Measurements from ENCODE around the gene BEND5.

Gene BEND5

GRCh38 chr1:48776393-48777218, at the start of gene BEND5:
TSS of gene BEND5 (minus strand) at chr1:48776891. CDS start at chr1:48776831, 60 bp downstream.
- Mint-ChIP-seq H3K27ac (peak within 1 kb of the TSS; percentile 76), H3K4me1 (ENCODE audit: low read depth) (peaks cover 15% of the 10 kb centered on the region), H3K4me3 (peak within 1 kb of the TSS; percentile 92), H3K9me3 (no peaks in the 10 kb centered on the region), H3K36me3 (ENCODE audit: low read depth) (peaks cover 3% of the 10 kb centered on the region), H3K27me3 (ENCODE audit: low read depth) (peaks cover 5% of the 10 kb centered on the region)

- Mint-ChIP-seq H3K27ac (no peak overlapping the region), H3K4me1 (ENCODE audit: low read depth) (no peaks in the 10 kb centered on the region), H3K9me3 (no peaks in the 10 kb centered on the region), H3K4me3 (no peak overlapping the region), H3K27me3 (ENCODE audit: low read depth) (peaks cover 6% of the 10 kb centered on the region), H3K36me3 (ENCODE audit: low read depth) (no peaks in the 10 kb centered on the region)
Measured at GRCh38 chr1:48823168-48823567, 46.5 kb upstream of the BEND5 start.

- H3K27ac Mint-ChIP-seq: no peak overlapping the region
- no peaks in the 10 kb centered on the region for H3K36me3 Mint-ChIP-seq (ENCODE audit: low read depth)
- H3K4me3 Mint-ChIP-seq: no peak overlapping the region
- H3K9me3 Mint-ChIP-seq: no peaks in the 10 kb centered on the region
- H3K4me1 Mint-ChIP-seq (ENCODE audit: low read depth): no peaks in the 10 kb centered on the region
- no peaks in the 10 kb centered on the region for H3K27me3 Mint-ChIP-seq (ENCODE audit: low read depth)
Measured at GRCh38 chr1:48820491-48820890, 43.8 kb upstream of the BEND5 start.

- H3K27me3 Mint-ChIP-seq (ENCODE audit: low read depth): no peaks in the 10 kb centered on the region
- H3K4me1 Mint-ChIP-seq (ENCODE audit: low read depth): no peaks in the 10 kb centered on the region
- H3K36me3 Mint-ChIP-seq (ENCODE audit: low read depth): no peaks in the 10 kb centered on the region
- H3K9me3 Mint-ChIP-seq: no peaks in the 10 kb centered on the region
- no peak overlapping the region for H3K4me3 Mint-ChIP-seq
- H3K27ac Mint-ChIP-seq: no peak overlapping the region
Measured at GRCh38 chr1:48817505-48818114, 40.9 kb upstream of the BEND5 start.

GRCh38 chr1:48810740-48811139, 34.0 kb upstream of the BEND5 start:
- Mint-ChIP-seq H3K36me3 (ENCODE audit: low read depth) (no peaks in the 10 kb centered on the region), H3K9me3 (peaks cover 7% of the 10 kb centered on the region), H3K27ac (no peak overlapping the region), H3K4me1 (ENCODE audit: low read depth) (no peaks in the 10 kb centered on the region), H3K27me3 (ENCODE audit: low read depth) (no peaks in the 10 kb centered on the region), H3K4me3 (no peak overlapping the region)

- H3K27ac Mint-ChIP-seq: no peak overlapping the region
- H3K27me3 Mint-ChIP-seq (ENCODE audit: low read depth): peaks cover 6% of the 10 kb centered on the region
- no peaks in the 10 kb centered on the region for H3K4me1 Mint-ChIP-seq (ENCODE audit: low read depth)
- H3K36me3 Mint-ChIP-seq (ENCODE audit: low read depth): no peaks in the 10 kb centered on the region
- H3K9me3 Mint-ChIP-seq: peaks cover 7% of the 10 kb centered on the region
- H3K4me3 Mint-ChIP-seq: no peak overlapping the region
Measured at GRCh38 chr1:48808496-48808895, 31.8 kb upstream of the BEND5 start.

GRCh38 chr1:48807554-48808260, 31.0 kb upstream of the BEND5 start:
- peaks cover 7% of the 10 kb centered on the region for H3K9me3 Mint-ChIP-seq
- H3K4me3 Mint-ChIP-seq: no peak overlapping the region
- peaks cover 6% of the 10 kb centered on the region for H3K27me3 Mint-ChIP-seq (ENCODE audit: low read depth)
- H3K36me3 Mint-ChIP-seq (ENCODE audit: low read depth): no peaks in the 10 kb centered on the region
- no peaks in the 10 kb centered on the region for H3K4me1 Mint-ChIP-seq (ENCODE audit: low read depth)
- H3K27ac Mint-ChIP-seq: no peak overlapping the region

GRCh38 chr1:48803474-48803873, 26.8 kb upstream of the BEND5 start:
- H3K27ac Mint-ChIP-seq: no peak overlapping the region
- peaks cover 3% of the 10 kb centered on the region for H3K9me3 Mint-ChIP-seq
- no peak overlapping the region for H3K4me3 Mint-ChIP-seq
- no peaks in the 10 kb centered on the region for H3K36me3 Mint-ChIP-seq (ENCODE audit: low read depth)
- peaks cover 11% of the 10 kb centered on the region for H3K27me3 Mint-ChIP-seq (ENCODE audit: low read depth)
- H3K4me1 Mint-ChIP-seq (ENCODE audit: low read depth): no peaks in the 10 kb centered on the region

GRCh38 chr1:48794816-48795215, 18.1 kb upstream of the BEND5 start:
- Mint-ChIP-seq H3K9me3 (no peaks in the 10 kb centered on the region), H3K36me3 (ENCODE audit: low read depth) (no peaks in the 10 kb centered on the region), H3K4me3 (no peak overlapping the region), H3K27ac (no peak overlapping the region), H3K27me3 (ENCODE audit: low read depth) (no peaks in the 10 kb centered on the region), H3K4me1 (ENCODE audit: low read depth) (peaks cover 12% of the 10 kb centered on the region)

- no peaks in the 10 kb centered on the region for H3K27me3 Mint-ChIP-seq (ENCODE audit: low read depth)
- H3K4me1 Mint-ChIP-seq (ENCODE audit: low read depth): peaks cover 12% of the 10 kb centered on the region
- no peak overlapping the region for H3K27ac Mint-ChIP-seq
Measured at GRCh38 chr1:48793863-48794262, 17.2 kb upstream of the BEND5 start.

GRCh38 chr1:48792961-48793360, 16.3 kb upstream of the BEND5 start:
- peaks cover 12% of the 10 kb centered on the region for H3K4me1 Mint-ChIP-seq (ENCODE audit: low read depth)
- no peaks in the 10 kb centered on the region for H3K27me3 Mint-ChIP-seq (ENCODE audit: low read depth)
- no peak overlapping the region for H3K4me3 Mint-ChIP-seq
- no peaks in the 10 kb centered on the region for H3K36me3 Mint-ChIP-seq (ENCODE audit: low read depth)
- no peak overlapping the region for H3K27ac Mint-ChIP-seq
- H3K9me3 Mint-ChIP-seq: no peaks in the 10 kb centered on the region

More at GRCh38 chr1:48793863-48794262, 17.2 kb upstream of the BEND5 start:
- no peak overlapping the region for H3K4me3 Mint-ChIP-seq
- H3K36me3 Mint-ChIP-seq (ENCODE audit: low read depth): no peaks in the 10 kb centered on the region
- no peaks in the 10 kb centered on the region for H3K9me3 Mint-ChIP-seq

GRCh38 chr1:48790397-48790796, 13.7 kb upstream of the BEND5 start:
- H3K4me1 Mint-ChIP-seq (ENCODE audit: low read depth): peaks cover 12% of the 10 kb centered on the region
- H3K4me3 Mint-ChIP-seq: no peak overlapping the region
- peak overlapping the region; percentile 43 for H3K27ac Mint-ChIP-seq
- H3K9me3 Mint-ChIP-seq: no peaks in the 10 kb centered on the region
- no peaks in the 10 kb centered on the region for H3K27me3 Mint-ChIP-seq (ENCODE audit: low read depth)
- H3K36me3 Mint-ChIP-seq (ENCODE audit: low read depth): no peaks in the 10 kb centered on the region

GRCh38 chr1:48789903-48790302, 13.2 kb upstream of the BEND5 start:
- H3K4me3 Mint-ChIP-seq: no peak overlapping the region

GRCh38 chr1:48785869-48786268, 9.2 kb upstream of the BEND5 start:
- no peak overlapping the region for H3K27ac Mint-ChIP-seq

More at GRCh38 chr1:48789903-48790302, 13.2 kb upstream of the BEND5 start:
- Mint-ChIP-seq H3K4me1 (ENCODE audit: low read depth) (peaks cover 10% of the 10 kb centered on the region), H3K27me3 (ENCODE audit: low read depth) (no peaks in the 10 kb centered on the region), H3K9me3 (no peaks in the 10 kb centered on the region), H3K36me3 (ENCODE audit: low read depth) (no peaks in the 10 kb centered on the region), H3K27ac (peak overlapping the region; percentile 43)

GRCh38 chr1:48784301-48784700, 7.6 kb upstream of the BEND5 start:
- H3K4me1 Mint-ChIP-seq (ENCODE audit: low read depth): no peaks in the 10 kb centered on the region
- H3K4me3 Mint-ChIP-seq: no peak overlapping the region
- no peaks in the 10 kb centered on the region for H3K9me3 Mint-ChIP-seq
- no peaks in the 10 kb centered on the region for H3K27me3 Mint-ChIP-seq (ENCODE audit: low read depth)
- no peak overlapping the region for H3K27ac Mint-ChIP-seq
- no peaks in the 10 kb centered on the region for H3K36me3 Mint-ChIP-seq (ENCODE audit: low read depth)

More at GRCh38 chr1:48785869-48786268, 9.2 kb upstream of the BEND5 start:
- Mint-ChIP-seq H3K27me3 (ENCODE audit: low read depth) (no peaks in the 10 kb centered on the region), H3K4me3 (no peak overlapping the region), H3K4me1 (ENCODE audit: low read depth) (peaks cover 4% of the 10 kb centered on the region), H3K36me3 (ENCODE audit: low read depth) (no peaks in the 10 kb centered on the region), H3K9me3 (no peaks in the 10 kb centered on the region)

Data from T-helper 1 cell treated with Interleukin-12 subunit alpha and Interleukin-12 subunit beta and Interleukin-4 antibody, amounts not matched to agents 30 μg/mL and 1 μg/mL, for 36 hours (primary cell).